Esophagus muscularis mucosa (tissue), 4 donors: ENCODE data around the gene KASH5. TPM values are rescaled to one million over a fixed set of nuclear protein-coding genes. Genes with fewer than 3 reads are reported as not detected.

ENCODE experiments used
- DNase-seq: peaks from one replicate; pipeline ENCODE4 v3.0.0-alpha.2; 2017; ENCODE audit errors: extremely low spot score
- H3K27ac ChIP-seq, 4 donors: fragments of 200-600 bp; sonication (generic); replicated peaks in 1 of 4; 1 replicate in 3 of 4; 2 replicates in 1 of 4; pipeline ENCODE4 v1.5.1; 2016 to 2019; ENCODE audit warnings: mild to moderate bottlenecking in 1 of 4
- H3K27me3 ChIP-seq, 4 donors: fragments of 200-600 bp; sonication (generic); one replicate each; pipeline versions ENCODE4 v1.5.1 to v1.6.0; 2016 to 2019
- H3K36me3 ChIP-seq, 4 donors: fragments of 200-600 bp; sonication (generic); one replicate each; pipeline ENCODE4 v1.5.1; 2016 to 2019
- H3K4me1 ChIP-seq, 4 donors: fragments of 200-600 bp; sonication (generic); one replicate each; pipeline ENCODE4 v1.5.1; 2016 to 2019
- H3K4me3 ChIP-seq, 4 donors: fragments of 200-600 bp; sonication (generic); 1 replicate in 2 of 4; 2 replicates in 2 of 4; pipeline ENCODE4 v1.5.1; 2016 to 2019; ENCODE audit warnings: mild to moderate bottlenecking in 4 of 4, moderate library complexity in 1 of 4
- H3K9me3 ChIP-seq, 4 donors: fragments of 200-600 bp; sonication (generic); 1 replicate in 3 of 4; 2 replicates in 1 of 4; pipeline ENCODE4 v1.5.1; 2016 to 2019
- EP300 ChIP-seq: sonication (generic); formaldehyde crosslinking; IDR thresholded peaks from one replicate; pipeline ENCODE4 v1.6.1; 2017; ENCODE audit warnings: antibody characterized with exemption
- POLR2A ChIP-seq: fragments of 450-650 bp; IDR thresholded peaks from one replicate; pipeline ENCODE4 v1.6.1; 2017; ENCODE audit warnings: antibody characterized with exemption, moderate library complexity, mild to moderate bottlenecking, low read depth
- POLR2AphosphoS5 ChIP-seq, 2 donors: sonication (generic); formaldehyde crosslinking; IDR thresholded peaks; one replicate each; pipeline ENCODE4 v1.6.1; 2017; ENCODE audit warnings: antibody characterized with exemption in 2 of 2
- WGBS: methylation state at CpG from one replicate; pipeline ENCODE4 v1.1.5; 2018; 5-methylcytosine and 5-hydroxymethylcytosine counted together
- intact Hi-C: fragments of 100-400 bp; cut with DNase I; formaldehyde crosslinking; loops from one replicate; pipeline ENCODE4 v1.15.1; 2023
- total RNA-seq, 4 donors: library from RNA; depleted of rRNA; stranded (reverse); fragments of >200 nt; gene quantifications; one replicate each; pipeline versions ENCODE4 v1.1.0 to v1.2.1, GENCODE V29; 2016
- TF ChIP-seq, protein P1 (sequence below), 3 experiments: fragments of 200-600 bp in 2 of 3; fragments of 450-650 bp in 1 of 3; sonication (generic) in 2 of 3; IDR thresholded peaks; one replicate each; pipeline ENCODE4 v1.5.1; 2017 to 2019; ENCODE audit warnings: antibody characterized with exemption in 3 of 3, mild to moderate bottlenecking in 2 of 3, moderate library complexity in 1 of 3

Gene KASH5
- total RNA-seq, 4 donors from 2014 or later, result not detected

DNA sequence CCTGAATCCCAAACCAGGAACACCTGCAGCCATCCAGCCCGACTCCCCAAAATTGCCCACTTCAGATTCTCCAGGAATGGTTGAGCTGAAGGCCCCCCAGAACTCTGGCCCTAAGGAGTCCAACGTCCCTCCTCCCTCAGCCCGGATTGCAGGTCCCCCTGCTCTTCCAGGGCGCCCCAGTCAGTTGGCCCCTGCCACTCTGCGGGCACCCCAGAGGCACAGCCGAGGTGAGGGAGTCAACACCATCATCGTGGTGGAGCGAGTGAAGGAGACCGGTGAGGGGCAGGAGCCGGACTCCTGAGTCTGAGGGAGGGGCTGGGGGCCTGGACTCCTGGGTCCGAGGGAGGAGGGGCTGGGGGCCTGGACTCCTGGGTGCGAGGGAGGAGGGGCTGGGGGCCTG is 39.3 kb downstream of the KASH5 start:
- intact Hi-C loops, result no loop called here
- no peak for DNase-seq
- Histone ChIP-seq H3K36me3 (no peaks in the 10 kb centered on the region), H3K4me3 (no peak overlapping the region), H3K27ac (no peak overlapping the region), H3K9me3 (no peaks in the 10 kb centered on the region), H3K27me3 (peaks cover 10 to 100% (median 86%) of the 10 kb centered on the region in 4 donors), H3K4me1 (peaks cover 25 to 40% (median 29%) of the 10 kb centered on the region in 4 donors)
- WGBS, result 52% methylated on average over 11 of the region's 12 CpGs
- TF ChIP-seq EP300 (no peak), POLR2AphosphoS5 (IDR thresholded peaks at IDR 0.05) (no peak), POLR2A (no peak)
- TF ChIP-seq, protein P1, sequence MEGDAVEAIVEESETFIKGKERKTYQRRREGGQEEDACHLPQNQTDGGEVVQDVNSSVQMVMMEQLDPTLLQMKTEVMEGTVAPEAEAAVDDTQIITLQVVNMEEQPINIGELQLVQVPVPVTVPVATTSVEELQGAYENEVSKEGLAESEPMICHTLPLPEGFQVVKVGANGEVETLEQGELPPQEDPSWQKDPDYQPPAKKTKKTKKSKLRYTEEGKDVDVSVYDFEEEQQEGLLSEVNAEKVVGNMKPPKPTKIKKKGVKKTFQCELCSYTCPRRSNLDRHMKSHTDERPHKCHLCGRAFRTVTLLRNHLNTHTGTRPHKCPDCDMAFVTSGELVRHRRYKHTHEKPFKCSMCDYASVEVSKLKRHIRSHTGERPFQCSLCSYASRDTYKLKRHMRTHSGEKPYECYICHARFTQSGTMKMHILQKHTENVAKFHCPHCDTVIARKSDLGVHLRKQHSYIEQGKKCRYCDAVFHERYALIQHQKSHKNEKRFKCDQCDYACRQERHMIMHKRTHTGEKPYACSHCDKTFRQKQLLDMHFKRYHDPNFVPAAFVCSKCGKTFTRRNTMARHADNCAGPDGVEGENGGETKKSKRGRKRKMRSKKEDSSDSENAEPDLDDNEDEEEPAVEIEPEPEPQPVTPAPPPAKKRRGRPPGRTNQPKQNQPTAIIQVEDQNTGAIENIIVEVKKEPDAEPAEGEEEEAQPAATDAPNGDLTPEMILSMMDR (IDR thresholded peaks at IDR 0.05), result no peak

DNA sequence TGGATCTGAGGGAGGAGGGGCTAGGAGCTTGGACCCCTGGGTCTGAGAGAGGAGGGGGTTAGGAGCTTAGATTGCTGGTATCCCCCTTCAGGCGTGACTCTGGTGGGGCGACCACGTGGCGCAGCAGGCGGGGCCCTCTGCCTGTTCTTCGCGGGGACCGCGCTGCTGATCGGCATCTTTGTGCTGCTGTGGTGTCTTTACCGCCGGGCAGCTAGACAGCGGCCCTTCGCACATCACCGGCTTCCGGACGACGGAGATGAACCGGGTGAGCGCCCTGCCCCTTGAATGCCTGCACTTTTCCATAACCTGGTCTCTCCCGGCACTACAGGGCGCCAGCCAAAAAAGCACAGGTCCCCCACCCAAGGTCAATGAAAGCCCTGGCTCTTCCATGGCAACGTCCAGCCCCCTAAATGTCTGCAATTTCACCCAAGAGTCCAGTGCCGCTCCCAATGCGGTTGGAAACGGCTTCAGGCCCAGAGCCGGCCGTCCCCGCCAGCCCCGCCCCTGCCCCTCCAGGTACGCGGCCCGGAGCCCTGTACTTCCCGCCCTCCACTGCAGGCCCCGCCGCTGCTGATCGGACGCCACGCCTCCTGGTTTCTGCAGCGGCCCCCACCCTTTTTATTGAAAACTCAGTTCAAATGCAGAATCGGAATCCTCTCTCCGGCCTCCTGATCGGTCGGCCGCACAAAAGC is 40.0 kb downstream of the KASH5 start:
- H3K36me3 ChIP-seq, result no peaks in the 10 kb centered on the region
- H3K27me3 ChIP-seq, result peaks cover 10 to 100% (median 86%) of the 10 kb centered on the region in 4 donors
- no peaks in the 10 kb centered on the region for H3K9me3 ChIP-seq
- no peak for DNase-seq
- TF ChIP-seq EP300, result no peak
- TF ChIP-seq, protein P1 (IDR thresholded peaks at IDR 0.05), result no peak
- no peak for TF ChIP-seq POLR2AphosphoS5 (IDR thresholded peaks at IDR 0.05)
- TF ChIP-seq POLR2A, result no peak
- H3K4me3 ChIP-seq, result peak overlapping the region in 2 of 4 donors; percentile 18 to 28
- no peak overlapping the region for H3K27ac ChIP-seq
- WGBS, result 7% methylated on average over 17 of the region's 45 CpGs
- intact Hi-C loops, result no loop called here
- peaks cover 20 to 40% (median 23%) of the 10 kb centered on the region in 4 donors for H3K4me1 ChIP-seq

DNA sequence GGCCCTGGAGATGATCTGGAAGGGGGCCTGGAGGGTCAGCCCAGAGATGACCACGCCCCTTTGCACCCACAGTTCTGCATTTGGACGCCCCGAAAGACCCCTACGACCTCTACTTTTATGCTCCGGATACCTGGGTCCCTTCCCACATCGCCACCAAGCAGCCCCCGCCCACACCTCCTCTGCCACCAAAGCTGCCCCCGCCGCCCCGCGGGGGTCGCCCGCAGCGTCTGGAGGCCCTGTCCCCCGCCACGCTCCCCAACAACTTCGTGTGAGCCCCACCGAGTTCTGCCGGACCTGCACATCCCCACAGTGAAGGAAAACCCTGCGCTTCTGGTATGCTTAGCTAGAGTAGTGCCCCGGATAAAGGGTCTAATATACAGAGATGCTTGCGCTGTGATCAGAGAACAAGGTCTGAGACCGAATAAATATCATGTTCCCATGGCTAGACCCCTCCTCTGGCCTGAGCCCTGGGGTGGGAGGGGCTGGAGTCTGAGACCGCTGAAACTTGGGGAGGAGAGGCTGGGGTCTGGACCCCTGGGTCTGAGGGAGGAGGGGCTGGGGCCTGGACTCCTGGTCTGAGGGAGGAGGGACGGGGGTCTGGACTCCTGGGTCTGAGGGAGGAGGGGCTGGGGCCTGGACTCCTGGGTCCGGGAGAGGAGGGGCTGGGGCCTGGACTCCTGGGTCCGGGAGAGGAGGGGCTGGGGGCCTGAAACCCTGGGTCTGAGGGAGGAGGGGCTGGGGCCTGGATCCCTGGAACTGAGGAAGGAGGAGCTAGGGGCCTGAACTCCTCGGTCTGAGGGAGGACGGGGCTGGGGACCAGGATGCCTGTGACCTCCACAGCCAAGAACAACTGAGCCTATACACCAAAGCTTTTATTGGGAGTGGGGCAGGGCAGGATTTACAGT is 40.8 kb downstream of the KASH5 start:
- H3K36me3 ChIP-seq, result no peaks in the 10 kb centered on the region
- no peak for DNase-seq
- no peak overlapping the region for H3K27ac ChIP-seq
- H3K27me3 ChIP-seq, result peaks cover 10 to 100% (median 85%) of the 10 kb centered on the region in 4 donors
- WGBS, result 27% methylated on average over 12 of the region's 29 CpGs
- H3K4me1 ChIP-seq, result peaks cover 12 to 37% (median 17%) of the 10 kb centered on the region in 4 donors
- H3K4me3 ChIP-seq, result peak overlapping the region in 2 of 4 donors; percentile 18 to 28
- intact Hi-C loops, result no loop called here
- no peaks in the 10 kb centered on the region for H3K9me3 ChIP-seq
- TF ChIP-seq EP300 (no peak), POLR2AphosphoS5 (IDR thresholded peaks at IDR 0.05) (no peak), POLR2A (no peak)
- TF ChIP-seq, protein P1 (IDR thresholded peaks at IDR 0.05), result no peak

DNA sequence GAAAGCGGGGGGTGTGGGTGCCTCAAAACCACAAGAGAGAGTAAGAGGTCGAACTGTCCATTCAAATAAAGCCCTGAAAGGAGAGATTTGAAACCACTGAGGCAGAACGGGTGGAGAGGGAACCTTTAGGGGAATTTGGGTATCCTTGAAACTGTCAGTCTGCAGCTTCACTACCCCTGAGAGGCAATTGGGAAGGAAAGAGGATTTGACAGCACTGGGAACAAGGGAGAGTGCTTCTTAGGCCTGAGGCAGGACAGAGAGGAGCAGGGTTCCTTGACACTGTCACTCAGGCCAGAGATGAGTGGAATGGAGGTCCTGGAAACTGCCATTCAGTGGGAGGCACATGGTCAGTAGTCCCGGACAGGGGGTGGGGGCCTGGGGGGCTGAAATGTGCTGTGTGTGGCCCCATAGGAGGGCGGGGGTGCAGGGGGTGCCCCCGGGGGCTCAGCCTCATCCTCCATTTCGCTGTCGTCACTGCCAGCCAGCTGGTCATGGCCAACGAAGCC is 42.2 kb downstream of the KASH5 start:
- Histone ChIP-seq H3K4me1 (peaks cover 9 to 37% (median 18%) of the 10 kb centered on the region in 4 donors), H3K27me3 (peaks cover 10 to 100% (median 83%) of the 10 kb centered on the region in 4 donors), H3K27ac (no peak overlapping the region), H3K4me3 (no peak overlapping the region), H3K36me3 (no peaks in the 10 kb centered on the region), H3K9me3 (no peaks in the 10 kb centered on the region)
- DNase-seq, result no peak
- intact Hi-C loops, result no loop called here
- TF ChIP-seq, protein P1 (IDR thresholded peaks at IDR 0.05), result no peak
- 79% methylated on average over 8 of the region's 9 CpGs for WGBS
